Measurements from ENCODE around the gene GIPC2.

GRCh38 chr1:78132948-78133322, 87.2 kb downstream of the GIPC2 start:
- TF ChIP-seq, protein P1, sequence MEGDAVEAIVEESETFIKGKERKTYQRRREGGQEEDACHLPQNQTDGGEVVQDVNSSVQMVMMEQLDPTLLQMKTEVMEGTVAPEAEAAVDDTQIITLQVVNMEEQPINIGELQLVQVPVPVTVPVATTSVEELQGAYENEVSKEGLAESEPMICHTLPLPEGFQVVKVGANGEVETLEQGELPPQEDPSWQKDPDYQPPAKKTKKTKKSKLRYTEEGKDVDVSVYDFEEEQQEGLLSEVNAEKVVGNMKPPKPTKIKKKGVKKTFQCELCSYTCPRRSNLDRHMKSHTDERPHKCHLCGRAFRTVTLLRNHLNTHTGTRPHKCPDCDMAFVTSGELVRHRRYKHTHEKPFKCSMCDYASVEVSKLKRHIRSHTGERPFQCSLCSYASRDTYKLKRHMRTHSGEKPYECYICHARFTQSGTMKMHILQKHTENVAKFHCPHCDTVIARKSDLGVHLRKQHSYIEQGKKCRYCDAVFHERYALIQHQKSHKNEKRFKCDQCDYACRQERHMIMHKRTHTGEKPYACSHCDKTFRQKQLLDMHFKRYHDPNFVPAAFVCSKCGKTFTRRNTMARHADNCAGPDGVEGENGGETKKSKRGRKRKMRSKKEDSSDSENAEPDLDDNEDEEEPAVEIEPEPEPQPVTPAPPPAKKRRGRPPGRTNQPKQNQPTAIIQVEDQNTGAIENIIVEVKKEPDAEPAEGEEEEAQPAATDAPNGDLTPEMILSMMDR (IDR thresholded peaks at IDR 0.05) = no peak
- TF ChIP-seq POLR2A (IDR thresholded peaks at IDR 0.05) = no peak

Measured in adrenal gland (tissue), 5 donors.